ENCODE data around the gene TEKT2. TPM values are rescaled to one million over a fixed set of nuclear protein-coding genes. Genes with fewer than 3 reads are reported as not detected.

Gene TEKT2
- total and polyA plus RNA-seq, 2 experiments from 2014 or later = not detected

DNA sequence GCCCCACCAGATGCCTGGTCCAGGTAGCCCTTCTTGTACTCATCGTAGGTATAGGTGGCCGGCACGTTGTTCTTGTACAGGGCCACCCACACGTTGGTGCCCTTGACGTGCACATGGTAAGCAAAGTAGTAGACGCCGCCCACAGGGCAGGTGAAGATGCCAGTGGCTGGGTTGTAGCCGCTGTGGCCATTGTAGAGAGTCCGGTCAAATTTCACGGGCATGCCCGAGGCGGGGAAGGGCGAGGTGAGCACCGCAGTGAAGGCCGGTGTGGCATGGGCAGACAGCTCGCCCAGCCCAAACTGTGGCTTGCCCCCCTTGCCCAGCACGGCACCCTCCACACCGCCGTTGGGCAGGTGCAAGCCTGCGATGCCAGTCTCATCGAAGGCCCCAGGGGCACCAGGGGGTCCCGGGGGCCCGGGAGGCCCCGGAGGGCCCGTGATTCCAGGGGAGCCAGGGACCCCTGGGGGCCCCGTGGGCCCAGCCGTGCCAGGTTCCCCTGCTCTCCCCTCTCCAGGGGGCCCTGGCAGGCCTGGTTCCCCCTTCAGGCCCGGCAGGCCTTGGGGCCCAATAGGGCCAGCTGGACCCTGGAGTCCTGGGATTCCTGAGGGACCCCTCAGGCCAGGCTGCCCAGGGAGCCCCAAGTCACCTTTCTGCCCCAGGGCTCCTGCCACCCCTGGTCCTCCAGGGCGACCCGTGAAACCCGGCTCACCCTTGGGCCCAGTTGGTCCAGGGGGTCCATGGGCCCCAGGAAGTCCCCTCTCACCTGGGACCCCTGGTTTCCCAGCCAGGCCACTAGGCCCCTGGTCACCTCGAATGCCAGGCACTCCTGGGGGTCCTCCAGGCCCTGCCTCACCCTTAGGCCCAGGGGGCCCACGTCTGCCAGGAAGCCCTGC lies 14.0 kb downstream of the TEKT2 start:
- no peaks in the 10 kb centered on the region for H3K9me2 ChIP-seq (ENCODE audit: insufficient read depth)
- in situ Hi-C loops (cut with MboI) = no loop called here
- no peak overlapping the region for H3K4me3 ChIP-seq
- TF ChIP-seq EZH2phosphoT487 (IDR thresholded peaks at IDR 0.05; ENCODE audit: insufficient read depth, low read depth) (no peak), EZH2 (IDR thresholded peaks at IDR 0.05; ENCODE audit: insufficient read depth, poor library complexity, severe bottlenecking) (no peak)
- peaks cover 15% of the 10 kb centered on the region for H3K36me3 ChIP-seq (ENCODE audit: low read depth)
- no peak overlapping the region for H3K9ac ChIP-seq
- no peak for DNase-seq
- H3F3A ChIP-seq (ENCODE audit: insufficient read depth) = peaks cover 19% of the 10 kb centered on the region
- H3K4me1 ChIP-seq (ENCODE audit: insufficient read depth) = 0 out of 2 replicates have a peak, but pooled peaks cover 3% of the 10 kb centered on the region
- no peaks in the 10 kb centered on the region for H3K9me3 ChIP-seq (ENCODE audit: low read depth)
- 89 to 91% methylated on average over 25 to 27 of the region's 33 CpGs for WGBS, 2 experiments (ENCODE audit: low coverage in 1 of 2, low lambda C conversion rate in 2 of 2, missing lambda C conversion rate in 2 of 2)
- H3K79me2 ChIP-seq (ENCODE audit: insufficient read depth) = no peaks in the 10 kb centered on the region
- H4K20me1 ChIP-seq (ENCODE audit: insufficient read depth) = peaks cover 5% of the 10 kb centered on the region; the same call in 1 of the 2 replicates
- no peaks in the 10 kb centered on the region for H3K27me3 ChIP-seq (replicated peaks; ENCODE audit: insufficient read depth)
- no peak overlapping the region for H3K27ac ChIP-seq
- H3K4me2 ChIP-seq (ENCODE audit: unreplicated experiment) = no peak overlapping the region
- no peak overlapping the region for H2AFZ ChIP-seq

DNA sequence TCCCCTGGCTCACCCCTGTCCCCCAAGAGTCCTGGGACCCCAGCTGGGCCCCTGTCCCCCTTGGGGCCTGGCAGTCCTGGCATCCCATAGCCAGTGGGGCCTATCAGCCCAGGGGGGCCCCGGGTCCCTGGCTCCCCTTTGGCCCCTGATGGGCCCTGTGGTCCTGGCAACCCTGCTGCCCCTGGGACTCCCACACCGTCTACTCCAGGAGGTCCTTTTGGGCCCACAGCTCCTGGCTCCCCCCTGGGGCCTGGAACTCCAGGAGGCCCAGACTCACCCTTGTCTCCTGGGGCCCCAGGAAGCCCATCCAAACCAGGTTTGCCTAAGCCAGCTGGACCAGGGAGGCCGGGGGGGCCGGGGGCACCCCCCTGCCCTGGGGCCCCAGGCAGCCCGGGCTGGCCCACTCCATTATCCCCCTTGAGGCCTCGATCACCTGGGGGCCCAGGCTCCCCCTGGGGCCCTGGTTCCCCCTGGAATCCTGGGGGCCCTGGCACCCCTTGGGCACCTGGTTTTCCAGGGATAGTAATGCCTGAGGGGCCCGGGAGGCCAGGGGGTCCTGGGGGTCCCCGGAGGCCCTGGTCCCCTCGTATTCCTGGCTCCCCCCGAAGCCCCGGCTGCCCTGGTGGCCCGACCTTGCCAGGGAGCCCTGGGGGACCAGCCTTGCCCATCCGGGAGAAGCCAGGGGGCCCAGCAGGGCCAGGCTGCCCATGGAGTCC lies 14.9 kb downstream of the TEKT2 start:
- Histone ChIP-seq H3K4me3 (no peak overlapping the region), H3K27me3 (replicated peaks; ENCODE audit: insufficient read depth) (no peaks in the 10 kb centered on the region), H3K9ac (no peak overlapping the region), H3K4me2 (ENCODE audit: unreplicated experiment) (no peak overlapping the region), H3F3A (ENCODE audit: insufficient read depth) (peaks cover 16% of the 10 kb centered on the region), H3K79me2 (ENCODE audit: insufficient read depth) (no peaks in the 10 kb centered on the region), H3K9me2 (ENCODE audit: insufficient read depth) (no peaks in the 10 kb centered on the region), H3K9me3 (ENCODE audit: low read depth) (no peaks in the 10 kb centered on the region), H3K36me3 (ENCODE audit: low read depth) (peaks cover 7% of the 10 kb centered on the region; the same call in 1 of the 2 replicates), H4K20me1 (ENCODE audit: insufficient read depth) (peaks cover 5% of the 10 kb centered on the region; the same call in 1 of the 2 replicates), H3K27ac (no peak overlapping the region), H2AFZ (no peak overlapping the region), H3K4me1 (ENCODE audit: insufficient read depth) (0 out of 2 replicates have a peak, but pooled peaks cover 3% of the 10 kb centered on the region)
- no peak for DNase-seq
- WGBS, 2 experiments (ENCODE audit: low coverage in 1 of 2, low lambda C conversion rate in 2 of 2, missing lambda C conversion rate in 2 of 2) = 72 to 73% methylated on average over 11 to 13 of the region's 13 CpGs
- in situ Hi-C loops (cut with MboI) = no loop called here
- TF ChIP-seq EZH2phosphoT487 (IDR thresholded peaks at IDR 0.05; ENCODE audit: insufficient read depth, low read depth) = no peak
- TF ChIP-seq EZH2 (IDR thresholded peaks at IDR 0.05; ENCODE audit: insufficient read depth, poor library complexity, severe bottlenecking) = no peak

- Histone ChIP-seq H2AFZ (peak overlapping the region; percentile 54), H3K9me2 (ENCODE audit: insufficient read depth) (no peaks in the 10 kb centered on the region), H3K9me3 (ENCODE audit: low read depth) (no peaks in the 10 kb centered on the region), H3K27ac (no peak overlapping the region), H3K27me3 (replicated peaks; ENCODE audit: insufficient read depth) (no peaks in the 10 kb centered on the region), H3K36me3 (ENCODE audit: low read depth) (no peaks in the 10 kb centered on the region), H4K20me1 (ENCODE audit: insufficient read depth) (no peaks in the 10 kb centered on the region), H3F3A (ENCODE audit: insufficient read depth) (peaks cover 7% of the 10 kb centered on the region; the same call in 1 of the 2 replicates), H3K4me1 (ENCODE audit: insufficient read depth) (0 out of 2 replicates have a peak, but pooled peaks cover 3% of the 10 kb centered on the region), H3K4me3 (no peak overlapping the region), H3K79me2 (ENCODE audit: insufficient read depth) (no peaks in the 10 kb centered on the region), H3K9ac (no peak overlapping the region), H3K4me2 (ENCODE audit: unreplicated experiment) (peak overlapping the region; percentile 14)
- TF ChIP-seq EZH2 (IDR thresholded peaks at IDR 0.05; ENCODE audit: insufficient read depth, poor library complexity, severe bottlenecking) (no peak), EZH2phosphoT487 (IDR thresholded peaks at IDR 0.05; ENCODE audit: insufficient read depth, low read depth) (no peak)
- WGBS, 2 experiments (ENCODE audit: low coverage in 1 of 2, low lambda C conversion rate in 2 of 2, missing lambda C conversion rate in 2 of 2) = 34 to 36% methylated on average over 12 to 18 of the region's 18 CpGs
- in situ Hi-C loops (cut with MboI) = loop anchor here (10.0 kb wide), 1 partner anchor 195 kb away; no protein-coding TSS in a partner anchor
- peak; percentile 79 for DNase-seq
Observed at GRCh38 chr1:36099681-36100341, 15.9 kb downstream of the TEKT2 start.

- no peak overlapping the region for H3K27ac ChIP-seq
- DNase-seq = peak; percentile 34
- H3K9me3 ChIP-seq (ENCODE audit: low read depth) = no peaks in the 10 kb centered on the region
- 52% methylated on average over 6 of the region's 6 CpGs for WGBS, 2 experiments (ENCODE audit: low coverage in 1 of 2, low lambda C conversion rate in 2 of 2, missing lambda C conversion rate in 2 of 2)
- H3K9ac ChIP-seq = no peak overlapping the region
- H3K4me2 ChIP-seq (ENCODE audit: unreplicated experiment) = peak overlapping the region; percentile 14
- H4K20me1 ChIP-seq (ENCODE audit: insufficient read depth) = no peaks in the 10 kb centered on the region
- no peaks in the 10 kb centered on the region for H3K36me3 ChIP-seq (ENCODE audit: low read depth)
- H3F3A ChIP-seq (ENCODE audit: insufficient read depth) = peaks cover 4% of the 10 kb centered on the region; the same call in 1 of the 2 replicates
- H2AFZ ChIP-seq = peak overlapping the region; percentile 54
- H3K79me2 ChIP-seq (ENCODE audit: insufficient read depth) = no peaks in the 10 kb centered on the region
- in situ Hi-C loops (cut with MboI) = loop anchor here (10.0 kb wide), 1 partner anchor 194 kb away; no protein-coding TSS in a partner anchor
- no peaks in the 10 kb centered on the region for H3K9me2 ChIP-seq (ENCODE audit: insufficient read depth)
- 0 out of 2 replicates have a peak, but pooled peaks cover 3% of the 10 kb centered on the region for H3K4me1 ChIP-seq (ENCODE audit: insufficient read depth)
- no peak overlapping the region for H3K4me3 ChIP-seq
- TF ChIP-seq EZH2phosphoT487 (IDR thresholded peaks at IDR 0.05; ENCODE audit: insufficient read depth, low read depth) = no peak
- TF ChIP-seq EZH2 (IDR thresholded peaks at IDR 0.05; ENCODE audit: insufficient read depth, poor library complexity, severe bottlenecking) = no peak
- H3K27me3 ChIP-seq (replicated peaks; ENCODE audit: insufficient read depth) = no peaks in the 10 kb centered on the region
Observed at GRCh38 chr1:36100376-36100775, 16.5 kb downstream of the TEKT2 start.

Measured in GM23248 (cell line).